HepG2 (cell line): ENCODE data around the gene PLIN5. TPM values are rescaled to one million over a fixed set of nuclear protein-coding genes. Genes with fewer than 3 reads are reported as not detected.

Experiments used
- ATRX ChIP-seq: sonication (generic); formaldehyde crosslinking; IDR thresholded peaks from 2 replicates; pipeline ENCODE4 v1.4.0; 2020; ENCODE audit warnings: missing genetic modification reagents, borderline replicate concordance
- CEBPB ChIP-seq: IDR thresholded peaks from 2 replicates; pipeline ENCODE4 v1.6.1; 2011; ENCODE audit warnings: low read depth, low read length, improper control_type of control experiment, borderline replicate concordance
- CENPBD1 ChIP-seq: sonication (generic); formaldehyde crosslinking; IDR thresholded peaks from 2 replicates; pipeline ENCODE4 v1.8.0; 2022; ENCODE audit warnings: missing genetic modification reagents, low read depth, mild to moderate bottlenecking, borderline replicate concordance
- HMG20B ChIP-seq: conservative IDR thresholded peaks from 2 replicates; pipeline ENCODE4 v1.6.1; 2016; ENCODE audit warnings: missing genetic modification reagents, missing compliant biosample characterization
- HNRNPLL ChIP-seq: fragments of 200-400 bp; formaldehyde crosslinking; IDR thresholded peaks from 2 replicates; pipeline ENCODE4 v1.6.1; 2017; ENCODE audit warnings: mild to moderate bottlenecking, low read depth, low read length; ENCODE audit not compliant: poor library complexity, severe bottlenecking
- IKZF4 ChIP-seq: sonication (generic); formaldehyde crosslinking; IDR thresholded peaks from 2 replicates; pipeline ENCODE4 v1.5.1; 2020; ENCODE audit warnings: borderline replicate concordance, mild to moderate bottlenecking, low read depth, missing genetic modification reagents; ENCODE audit errors: not compliant biosample characterization
- KDM5A ChIP-seq: fragments of 200-600 bp; sonication (generic); IDR thresholded peaks from 2 replicates; pipeline ENCODE4 v1.7.0; 2018; ENCODE audit warnings: antibody characterized with exemption, mild to moderate bottlenecking, low read length, borderline replicate concordance
- MEIS2 ChIP-seq: sonication (generic); formaldehyde crosslinking; IDR thresholded peaks from 2 replicates; pipeline ENCODE4 v1.9.0; 2021; ENCODE audit warnings: mild to moderate bottlenecking, missing genetic modification reagents
- NBN ChIP-seq: fragments of 450-650 bp; conservative IDR thresholded peaks from 2 replicates; pipeline ENCODE4 v1.6.1; 2017
- NONO ChIP-seq, 2 experiments: fragments of 450-650 bp in 1 of 2; sonication (generic) in 1 of 2; formaldehyde crosslinking in 1 of 2; IDR thresholded peaks in 1 of 2; conservative IDR thresholded peaks in 1 of 2; 2 replicates each; pipeline versions ENCODE4 v1.6.1 to v1.8.0; 2017 to 2022; ENCODE audit warnings: mild to moderate bottlenecking in 1 of 2, missing genetic modification reagents in 1 of 2, moderate library complexity in 1 of 2
- PAX8 ChIP-seq: sonication (generic); formaldehyde crosslinking; IDR thresholded peaks from 2 replicates; pipeline ENCODE4 v1.8.0; 2022; ENCODE audit warnings: mild to moderate bottlenecking, missing genetic modification reagents, borderline replicate concordance
- PCBP1 ChIP-seq: fragments of 200-400 bp; formaldehyde crosslinking; IDR thresholded peaks from 2 replicates; pipeline ENCODE4 v1.6.1; 2017; ENCODE audit warnings: mild to moderate bottlenecking, low read depth, low read length, borderline replicate concordance
- PHF5A ChIP-seq: IDR thresholded peaks from one replicate; pipeline ENCODE4 v1.6.1; 2018; ENCODE audit warnings: low read depth, missing genetic modification reagents; ENCODE audit not compliant: unreplicated experiment
- PRMT3 ChIP-seq: sonication (generic); formaldehyde crosslinking; IDR thresholded peaks from 2 replicates; pipeline ENCODE4 v1.8.1; 2022; ENCODE audit warnings: low read depth, mild to moderate bottlenecking, moderate library complexity, missing genetic modification reagents, borderline replicate concordance
- RARA ChIP-seq: IDR thresholded peaks from 2 replicates; pipeline ENCODE4 v1.6.1; 2016; ENCODE audit warnings: missing genetic modification reagents, missing compliant biosample characterization
- SIX4 ChIP-seq: sonication (generic); formaldehyde crosslinking; IDR thresholded peaks from 2 replicates; pipeline ENCODE4 v1.4.0; 2020; ENCODE audit warnings: missing genetic modification reagents
- TFE3 ChIP-seq: IDR thresholded peaks from 2 replicates; pipeline ENCODE4 v1.6.1; 2016
- ZFP37 ChIP-seq: sonication (generic); formaldehyde crosslinking; IDR thresholded peaks from 2 replicates; pipeline ENCODE4 v1.4.0; 2020; ENCODE audit warnings: missing genetic modification reagents, borderline replicate concordance
- ZFX ChIP-seq: sonication (generic); formaldehyde crosslinking; IDR thresholded peaks from 2 replicates; pipeline ENCODE4 v1.4.0; 2020; ENCODE audit warnings: mild to moderate bottlenecking, low read depth, missing genetic modification reagents, moderate library complexity
- ZMYM4 ChIP-seq: sonication (generic); formaldehyde crosslinking; IDR thresholded peaks from 2 replicates; pipeline ENCODE4 v1.8.1; 2023; ENCODE audit warnings: mild to moderate bottlenecking, missing genetic modification reagents
- ZNF30 ChIP-seq: sonication (generic); formaldehyde crosslinking; IDR thresholded peaks from 2 replicates; pipeline ENCODE4 v1.5.0; 2020; ENCODE audit warnings: mild to moderate bottlenecking, missing genetic modification reagents
- ZNF317 ChIP-seq: sonication (generic); formaldehyde crosslinking; IDR thresholded peaks from 2 replicates; pipeline ENCODE4 v1.5.0; 2020; ENCODE audit warnings: mild to moderate bottlenecking, missing genetic modification reagents
- ZNF468 ChIP-seq: sonication (generic); formaldehyde crosslinking; IDR thresholded peaks from 2 replicates; pipeline ENCODE4 v1.8.0; 2022; ENCODE audit warnings: mild to moderate bottlenecking, moderate library complexity, missing genetic modification reagents
- ZNF556 ChIP-seq: sonication (generic); formaldehyde crosslinking; IDR thresholded peaks from 2 replicates; pipeline ENCODE4 v1.4.0; 2020; ENCODE audit warnings: mild to moderate bottlenecking, missing genetic modification reagents, borderline replicate concordance
- ZNF616 ChIP-seq: sonication (generic); formaldehyde crosslinking; IDR thresholded peaks from 2 replicates; pipeline ENCODE4 v1.5.0; 2020; ENCODE audit warnings: low read depth, mild to moderate bottlenecking, missing genetic modification reagents
- ZSCAN12 ChIP-seq: sonication (generic); formaldehyde crosslinking; IDR thresholded peaks from 2 replicates; pipeline ENCODE4 v1.9.0; 2021; ENCODE audit warnings: mild to moderate bottlenecking, missing genetic modification reagents
- polyA plus RNA-seq, 8 experiments: library from polyadenylated mRNA; depleted of rRNA in 3 of 8; stranded (reverse) in 7 of 8; unstranded in 1 of 8; fragments of >200 nt; fragmentation: Illumina TruSeq in 4 of 8; extraction: Trizol in 4 of 8; gene quantifications; 2 replicates each; pipeline versions ENCODE4 v1.2.1 to v1.2.3, GENCODE V29; 2011 to 2016; ENCODE audit warnings: low read depth in 4 of 8, missing spikeins in 1 of 8, mixed read lengths in 1 of 8; ENCODE audit not compliant: insufficient read depth in 1 of 8
- total RNA-seq, 5 experiments: library from RNA; depleted of rRNA; stranded (reverse); fragments of >200 nt; fragmentation: Illumina TruSeq; extraction: Trizol; gene quantifications; 2 replicates each; pipeline ENCODE4 v1.2.3, GENCODE V29; 2016; ENCODE audit warnings: low read depth in 1 of 5
- TF ChIP-seq, protein P1 (sequence below): fragments of 450-650 bp; IDR thresholded peaks from 2 replicates; pipeline ENCODE4 v1.6.1; 2017

PLIN5 gene
- total and polyA plus RNA-seq, 2 of the 13 experiments (the other 11 are each of a cell fraction or from before 2014, with no cell fraction given): 1.8 to 4.8 TPM

GRCh38 chr19:4541114-4541805 lies 6.2 kb upstream of the PLIN5 start (continued):
- TF ChIP-seq, protein P1, sequence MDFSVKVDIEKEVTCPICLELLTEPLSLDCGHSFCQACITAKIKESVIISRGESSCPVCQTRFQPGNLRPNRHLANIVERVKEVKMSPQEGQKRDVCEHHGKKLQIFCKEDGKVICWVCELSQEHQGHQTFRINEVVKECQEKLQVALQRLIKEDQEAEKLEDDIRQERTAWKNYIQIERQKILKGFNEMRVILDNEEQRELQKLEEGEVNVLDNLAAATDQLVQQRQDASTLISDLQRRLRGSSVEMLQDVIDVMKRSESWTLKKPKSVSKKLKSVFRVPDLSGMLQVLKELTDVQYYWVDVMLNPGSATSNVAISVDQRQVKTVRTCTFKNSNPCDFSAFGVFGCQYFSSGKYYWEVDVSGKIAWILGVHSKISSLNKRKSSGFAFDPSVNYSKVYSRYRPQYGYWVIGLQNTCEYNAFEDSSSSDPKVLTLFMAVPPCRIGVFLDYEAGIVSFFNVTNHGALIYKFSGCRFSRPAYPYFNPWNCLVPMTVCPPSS: no peak
- no peak for TF ChIP-seq CENPBD1 (CRISPR knock-in tag)
- TF ChIP-seq RARA (CRISPR knock-in tag): peak; percentile 34; the same call in 1 of the 2 replicates
- no peak for TF ChIP-seq HNRNPLL
- no peak for TF ChIP-seq ZSCAN12 (CRISPR knock-in tag)
- no peak for TF ChIP-seq ZNF556 (CRISPR knock-in tag)
- no peak for TF ChIP-seq ATRX (CRISPR knock-in tag)
- no peak for TF ChIP-seq HMG20B
- no peak for TF ChIP-seq IKZF4 (CRISPR knock-in tag)
- no peak for TF ChIP-seq PHF5A (CRISPR knock-in tag)
- TF ChIP-seq SIX4: no peak
- TF ChIP-seq MEIS2 (CRISPR knock-in tag): no peak
- TF ChIP-seq NBN: no peak
- no peak for TF ChIP-seq ZNF616
- TF ChIP-seq PAX8 (CRISPR knock-in tag): no peak
- TF ChIP-seq NONO (IDR thresholded peaks at IDR 0.05): no peak
- no peak for TF ChIP-seq NONO (CRISPR knock-in tag; conservative IDR thresholded peaks at IDR 0.05)
- TF ChIP-seq CEBPB: peak; percentile 72
- 0 out of 2 replicates have a peak, but pooled peaks have one; percentile 1 for TF ChIP-seq ZFX (CRISPR knock-in tag)
- no peak for TF ChIP-seq KDM5A
- TF ChIP-seq PRMT3 (CRISPR knock-in tag): no peak
- no peak for TF ChIP-seq ZNF317
- no peak for TF ChIP-seq ZFP37 (CRISPR knock-in tag)
- no peak for TF ChIP-seq ZMYM4
- no peak for TF ChIP-seq ZNF30
- 0 out of 2 replicates have a peak, but pooled peaks have one; percentile 18 for TF ChIP-seq TFE3 (CRISPR knock-in tag)
- TF ChIP-seq ZNF468 (CRISPR knock-in tag): no peak
- TF ChIP-seq PCBP1: no peak
